DOHH2 (cell line): ENCODE measurements around the gene ARNT2.

ENCODE experiments used
- EZH2phosphoT487 ChIP-seq: fragments of 200-600 bp; sonication (generic); IDR thresholded peaks from 2 replicates; pipeline ENCODE4 v1.6.1; 2017; ENCODE audit warnings: borderline replicate concordance, mild to moderate bottlenecking, antibody characterized with exemption, low read length, moderate library complexity, mixed read lengths
- TF ChIP-seq, protein P1 (sequence below): fragments of 200-600 bp; sonication (generic); IDR thresholded peaks from one replicate; pipeline ENCODE4 v1.5.1; 2014; ENCODE audit warnings: antibody characterized with exemption, mild to moderate bottlenecking, low read depth, low read length; ENCODE audit not compliant: poor library complexity, severe bottlenecking

DNA sequence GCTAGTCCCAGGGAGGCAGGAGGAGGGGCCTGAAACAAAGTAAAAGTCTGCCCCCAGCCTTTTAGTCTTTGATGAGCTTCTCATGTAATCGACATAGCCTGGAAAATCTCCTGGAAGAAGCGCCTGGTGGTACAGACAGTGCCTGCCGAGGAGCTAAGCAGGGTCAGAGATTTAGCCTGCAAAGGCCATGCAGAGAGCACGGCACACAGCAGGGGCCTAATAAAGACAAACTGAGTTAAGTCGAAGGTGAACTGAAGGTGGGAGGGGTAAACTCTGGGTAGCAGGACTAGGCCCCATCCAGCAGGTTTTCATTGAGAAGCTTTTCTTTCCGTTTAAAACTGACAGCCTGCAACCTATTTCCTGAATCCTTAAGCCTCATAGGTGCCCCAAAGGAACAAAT, 175.4 kb downstream of the ARNT2 start:
- TF ChIP-seq, protein P1, sequence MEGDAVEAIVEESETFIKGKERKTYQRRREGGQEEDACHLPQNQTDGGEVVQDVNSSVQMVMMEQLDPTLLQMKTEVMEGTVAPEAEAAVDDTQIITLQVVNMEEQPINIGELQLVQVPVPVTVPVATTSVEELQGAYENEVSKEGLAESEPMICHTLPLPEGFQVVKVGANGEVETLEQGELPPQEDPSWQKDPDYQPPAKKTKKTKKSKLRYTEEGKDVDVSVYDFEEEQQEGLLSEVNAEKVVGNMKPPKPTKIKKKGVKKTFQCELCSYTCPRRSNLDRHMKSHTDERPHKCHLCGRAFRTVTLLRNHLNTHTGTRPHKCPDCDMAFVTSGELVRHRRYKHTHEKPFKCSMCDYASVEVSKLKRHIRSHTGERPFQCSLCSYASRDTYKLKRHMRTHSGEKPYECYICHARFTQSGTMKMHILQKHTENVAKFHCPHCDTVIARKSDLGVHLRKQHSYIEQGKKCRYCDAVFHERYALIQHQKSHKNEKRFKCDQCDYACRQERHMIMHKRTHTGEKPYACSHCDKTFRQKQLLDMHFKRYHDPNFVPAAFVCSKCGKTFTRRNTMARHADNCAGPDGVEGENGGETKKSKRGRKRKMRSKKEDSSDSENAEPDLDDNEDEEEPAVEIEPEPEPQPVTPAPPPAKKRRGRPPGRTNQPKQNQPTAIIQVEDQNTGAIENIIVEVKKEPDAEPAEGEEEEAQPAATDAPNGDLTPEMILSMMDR, result no peak
- TF ChIP-seq EZH2phosphoT487, result no peak
